T-helper 1 cell treated with Interleukin-12 subunit alpha and Interleukin-12 subunit beta and Interleukin-4 antibody, amounts not matched to agents 30 ng/mL and 1 ng/mL, for 36 hours (primary cell): ENCODE measurements around the gene PTPN9. TPM values are rescaled to one million over a fixed set of nuclear protein-coding genes. Genes with fewer than 3 reads are reported as not detected.
"Not testable (repeated sequence)": the region's sequence is repeated elsewhere in the genome, so short reads cannot be mapped to it uniquely, and the experiment has no call there.

Experiments used
- intact Hi-C: fragments of 100-400 bp; cut with micrococcal nuclease; formaldehyde crosslinking; loops from one replicate; pipeline ENCODE4 v1.15.1; 2024
- total RNA-seq: library from RNA; stranded (reverse); gene quantifications from 2 replicates; pipeline ENCODE4 v1.2.3, GENCODE V29; 2022

Gene PTPN9
- total RNA-seq, 1 donor from 2014 or later: 40.8 TPM

DNA sequence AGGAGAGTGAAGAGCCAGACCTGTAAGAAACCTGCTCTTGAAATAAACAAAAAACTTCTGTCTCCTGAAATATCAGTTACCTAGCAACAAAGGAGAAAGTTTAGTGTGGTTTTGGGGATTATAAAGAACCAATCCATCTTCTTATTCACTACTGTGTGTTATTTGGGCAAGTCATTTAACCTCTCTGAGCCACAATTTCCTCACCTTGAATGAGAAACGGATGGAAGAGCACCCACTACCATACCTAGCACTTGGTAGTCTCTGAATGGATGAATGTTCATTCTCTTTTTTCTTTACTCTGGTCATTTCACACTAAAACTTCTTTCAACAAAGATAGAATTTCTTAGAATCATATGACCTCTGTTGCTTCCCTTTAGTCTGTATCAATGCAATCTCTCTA, 45.2 kb downstream of the PTPN9 start:
- intact Hi-C loops: no loop called here

DNA sequence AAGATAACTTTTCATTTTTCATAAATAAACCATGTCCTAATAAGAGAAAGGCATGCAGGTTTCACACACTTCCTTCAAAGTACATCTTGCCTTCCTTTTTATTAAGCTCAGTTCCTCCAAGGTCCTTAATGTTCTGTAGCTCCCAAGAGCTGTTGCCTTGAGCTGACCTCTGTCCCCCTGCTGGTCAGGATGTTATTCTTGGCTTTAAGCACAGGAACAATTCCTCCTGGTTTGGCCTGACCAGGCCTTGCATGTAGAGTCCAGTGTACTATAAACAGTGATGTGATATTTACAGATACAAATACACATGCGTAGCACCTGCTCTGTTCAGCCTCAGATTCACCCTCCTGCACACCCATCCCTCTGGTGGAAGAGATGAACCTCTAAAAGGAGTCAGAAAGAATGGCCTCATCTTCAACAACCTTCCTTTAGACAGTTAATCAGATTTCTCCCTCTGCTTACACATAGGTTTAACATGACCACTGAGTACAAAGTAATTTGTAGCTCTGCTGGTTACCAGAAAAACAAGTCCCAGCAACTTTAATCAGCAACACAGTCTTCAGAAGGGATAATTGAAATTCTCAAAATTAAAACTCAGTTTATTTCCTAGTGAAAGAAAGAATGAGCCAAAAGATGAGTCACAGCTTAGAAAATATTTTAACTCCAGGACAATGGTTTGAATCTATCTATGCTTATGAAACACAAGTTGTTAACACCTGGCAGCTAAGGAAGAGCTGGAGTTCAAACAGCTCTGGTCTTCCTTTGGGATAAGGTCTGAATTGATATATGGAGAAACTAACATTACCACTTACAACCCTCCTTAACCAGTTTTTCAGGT, 46.5 kb downstream of the PTPN9 start:
- intact Hi-C loops: no loop called here

DNA sequence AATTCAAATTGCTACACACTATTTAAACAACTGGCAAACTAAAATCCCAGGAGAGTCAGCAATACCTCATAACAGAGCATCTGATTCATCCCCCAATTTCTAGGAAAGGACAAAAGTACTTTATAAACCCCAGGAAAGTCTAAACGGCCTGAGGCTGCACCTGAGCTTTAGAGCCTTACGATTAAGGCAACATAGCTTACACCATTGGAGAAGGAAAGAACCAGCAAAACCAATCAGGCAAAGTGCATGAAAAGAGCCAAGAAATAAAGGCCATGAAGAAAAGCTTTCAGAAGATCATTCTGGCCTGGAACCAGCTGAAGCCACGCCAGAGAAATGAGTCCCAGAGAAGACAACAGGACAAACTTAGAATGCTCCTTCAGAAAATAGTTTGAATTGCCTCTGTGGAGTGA, 48.1 kb downstream of the PTPN9 start:
- intact Hi-C loops: no loop called here

DNA sequence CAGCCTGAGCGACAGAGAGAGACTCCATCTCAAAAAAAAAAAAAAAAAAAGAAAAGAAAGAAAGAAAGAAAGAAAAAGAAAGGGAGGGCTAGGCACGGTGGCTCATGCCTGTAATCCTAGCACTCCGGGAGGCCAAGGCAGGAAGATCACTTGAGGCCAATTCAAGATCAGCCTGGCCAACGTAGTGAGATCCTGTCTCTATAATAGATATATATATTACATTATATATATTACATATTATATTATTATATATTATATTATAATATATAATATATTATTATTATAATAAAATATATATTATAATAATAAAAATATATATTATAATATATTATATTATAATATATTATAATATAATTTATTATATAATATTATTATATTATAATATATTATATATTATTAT, 48.9 kb downstream of the PTPN9 start:
- intact Hi-C loops: no loop called here

DNA sequence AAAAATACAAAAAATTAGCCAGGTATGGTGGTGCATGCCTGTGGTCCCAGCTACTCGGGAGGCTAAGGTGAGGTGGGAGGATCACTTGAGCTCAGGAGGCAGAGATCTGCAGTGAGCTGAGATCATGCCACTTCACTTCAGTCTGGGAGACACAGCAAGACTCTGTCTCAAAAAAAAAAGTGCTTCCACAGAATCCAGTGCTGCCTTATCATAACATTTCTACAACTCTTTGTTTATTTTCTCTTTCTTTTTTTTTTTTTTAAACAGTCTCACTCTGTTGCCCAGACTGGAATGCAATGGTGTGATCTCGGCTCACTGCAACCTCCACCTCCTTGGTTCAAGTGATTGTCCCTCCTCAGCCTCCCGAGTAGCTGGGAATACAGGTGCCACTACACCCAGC, 53.4 kb downstream of the PTPN9 start:
- intact Hi-C loops: not testable (repeated sequence)

DNA sequence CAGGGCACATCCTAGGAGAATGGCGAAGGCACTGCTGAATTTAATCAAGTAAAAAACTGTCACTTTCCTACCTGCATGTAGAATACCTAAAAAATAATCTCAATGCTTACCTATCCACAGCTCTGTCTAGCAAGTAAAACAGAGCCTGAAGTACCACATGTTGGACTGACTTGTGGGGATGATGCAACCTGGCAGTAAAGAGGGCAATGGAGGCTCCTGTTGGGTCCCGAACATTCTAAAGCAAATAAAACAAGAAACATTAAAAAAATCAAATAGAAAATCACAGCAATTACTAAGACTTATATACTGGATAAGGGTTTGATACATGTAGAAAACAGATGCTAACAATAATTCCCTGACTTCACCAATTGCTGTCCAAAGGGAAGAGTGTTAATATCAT, 56.1 kb downstream of the PTPN9 start:
- intact Hi-C loops: no loop called here

DNA sequence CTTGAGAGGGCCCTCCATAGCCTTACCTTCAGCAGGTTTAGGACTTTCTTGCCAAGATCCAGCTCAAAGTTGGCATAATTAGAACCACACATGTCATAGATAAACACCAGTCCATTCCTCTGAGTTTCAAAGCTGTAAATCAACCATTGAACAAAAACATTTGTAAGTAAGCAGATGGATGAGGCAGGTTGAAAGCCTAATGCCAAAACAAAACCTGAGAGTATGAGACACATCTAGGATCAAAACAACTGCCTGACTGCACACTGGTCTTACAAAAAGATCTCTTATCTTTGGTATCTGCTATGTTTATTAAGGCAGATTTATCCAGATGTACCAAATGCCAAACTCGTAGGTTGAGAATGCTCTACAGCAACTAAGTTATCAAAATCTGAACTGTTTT, 61.9 kb downstream of the PTPN9 start:
- intact Hi-C loops: no loop called here

DNA sequence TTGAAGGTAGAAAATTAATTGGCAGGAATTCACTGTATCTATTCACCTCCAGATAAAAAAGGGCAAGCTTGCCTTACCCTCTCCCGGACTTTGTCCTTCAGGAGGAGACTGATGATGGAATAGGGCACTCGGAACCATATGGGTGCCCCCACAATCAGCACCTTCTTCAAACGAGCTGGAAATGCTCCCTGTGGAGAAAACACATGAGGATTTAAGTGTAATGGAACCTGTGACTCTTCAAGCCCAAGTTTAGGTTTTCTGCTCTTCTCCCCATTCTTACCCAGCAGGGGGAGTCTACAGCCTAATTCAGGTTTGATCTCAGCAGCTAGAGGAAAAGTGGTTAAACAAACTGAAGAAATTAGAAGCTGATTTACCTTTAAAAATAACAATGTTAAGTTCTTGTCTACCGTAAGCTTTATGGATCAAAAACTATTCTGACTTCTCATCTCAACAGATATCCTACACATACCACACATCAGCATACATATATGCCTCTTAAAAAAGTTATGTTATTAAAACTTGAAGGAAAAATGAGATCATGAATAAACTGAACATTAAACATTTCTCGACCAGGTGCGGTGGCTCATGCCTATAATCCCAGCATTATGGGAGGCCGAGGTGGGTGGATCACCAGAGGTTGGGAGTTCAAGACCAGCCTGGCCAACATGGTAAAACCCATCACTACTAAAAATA, 70.1 kb downstream of the PTPN9 start:
- intact Hi-C loops: loop anchor here (1.0 kb wide), 4 partner anchors 53 to 174 kb away; partner anchors contain the start of gene PTPN9

DNA sequence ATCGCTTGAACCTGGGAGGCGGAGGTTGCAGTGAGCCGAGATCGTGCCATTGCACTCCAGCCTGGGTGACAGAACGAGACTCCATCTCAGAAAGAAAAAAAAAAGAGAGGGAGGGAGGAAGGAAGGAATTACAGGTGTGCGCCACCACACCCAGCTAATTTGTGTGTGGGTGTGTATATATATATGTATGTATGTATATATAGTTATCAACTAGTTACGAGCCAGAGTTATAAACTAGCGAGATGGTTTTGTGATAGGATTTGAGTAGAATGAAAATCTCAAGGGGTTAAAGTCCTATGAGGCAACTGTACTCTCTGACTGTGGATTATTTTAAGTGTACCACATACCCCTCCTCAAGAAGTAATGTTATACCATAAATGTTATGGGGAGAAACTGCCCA, 76.8 kb downstream of the PTPN9 start:
- intact Hi-C loops: no loop called here

DNA sequence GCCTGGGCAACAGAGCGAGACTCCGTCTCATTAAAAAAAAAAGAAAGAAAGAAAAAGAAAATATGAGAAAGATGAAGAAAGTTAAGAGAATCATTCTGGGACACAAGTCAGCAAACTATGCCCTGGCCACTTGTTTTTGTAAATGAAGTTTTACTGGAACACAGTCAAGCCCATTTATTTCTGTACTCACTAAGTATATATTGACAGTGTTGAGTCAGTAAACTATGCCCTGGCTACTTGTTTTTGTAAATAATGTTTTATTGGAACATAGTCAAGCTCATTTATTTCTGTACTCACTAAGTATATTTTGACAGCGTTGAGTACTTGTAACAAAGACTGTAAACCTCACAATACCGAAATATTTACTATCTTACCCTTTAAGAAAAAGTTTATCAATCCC, 85.4 kb downstream of the PTPN9 start:
- intact Hi-C loops: no loop called here

DNA sequence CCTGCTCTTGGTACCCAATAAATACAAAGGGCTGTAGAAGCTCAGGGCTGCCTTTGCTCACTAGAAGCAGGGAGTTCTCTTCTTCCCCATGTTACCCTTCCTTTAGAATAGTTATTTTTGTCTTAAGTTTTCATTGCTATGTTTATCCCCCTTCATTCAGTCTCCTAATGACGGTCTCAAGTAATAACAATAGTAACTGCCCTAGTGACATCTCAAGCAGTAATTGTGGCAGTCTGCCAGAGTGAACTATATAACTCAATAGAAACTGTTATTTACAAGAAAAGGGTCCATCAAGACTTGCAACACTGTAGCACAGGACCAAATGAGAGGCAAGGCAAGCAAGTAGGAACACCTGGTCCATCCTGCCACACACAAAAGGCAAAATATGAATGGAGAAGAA, 95.2 kb downstream of the PTPN9 start:
- intact Hi-C loops: no loop called here

DNA sequence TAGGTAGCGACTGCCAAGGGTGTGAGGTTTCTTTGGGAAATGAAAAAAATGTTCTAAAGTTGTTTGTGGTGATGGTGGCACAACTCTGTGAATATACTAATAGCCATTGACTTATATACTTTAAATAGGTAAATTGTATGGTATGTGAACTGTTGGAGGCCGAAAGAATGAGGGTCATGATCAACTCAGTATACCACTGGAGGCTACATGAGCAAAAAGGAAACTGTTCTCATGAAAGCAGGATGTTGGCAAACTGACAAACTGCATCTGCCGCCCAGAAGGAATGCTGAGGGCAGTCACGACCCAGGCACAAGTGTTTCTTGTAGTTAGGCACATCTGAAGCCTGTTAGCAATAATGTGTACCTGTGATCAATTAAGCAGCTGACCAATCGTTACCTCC, 95.6 kb downstream of the PTPN9 start:
- intact Hi-C loops: not testable (repeated sequence)

DNA sequence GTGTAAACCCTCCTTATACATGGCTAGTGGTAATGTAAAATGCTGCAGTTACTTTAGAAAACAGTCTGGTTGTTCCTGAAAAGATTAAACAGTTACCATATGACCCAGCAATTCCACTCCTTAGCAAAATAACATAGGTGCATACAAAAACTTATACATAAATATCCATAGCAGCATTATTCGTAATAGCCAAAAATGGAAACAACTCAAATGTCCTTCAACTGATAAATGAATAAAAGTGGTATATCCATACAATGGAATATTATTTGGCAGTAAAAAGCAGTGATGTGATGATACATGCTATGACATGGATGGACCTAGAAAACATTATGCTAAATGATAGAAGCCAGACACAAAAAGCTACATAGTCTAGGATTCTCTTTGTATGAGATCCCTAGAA, 96.0 kb downstream of the PTPN9 start:
- intact Hi-C loops: no loop called here

DNA sequence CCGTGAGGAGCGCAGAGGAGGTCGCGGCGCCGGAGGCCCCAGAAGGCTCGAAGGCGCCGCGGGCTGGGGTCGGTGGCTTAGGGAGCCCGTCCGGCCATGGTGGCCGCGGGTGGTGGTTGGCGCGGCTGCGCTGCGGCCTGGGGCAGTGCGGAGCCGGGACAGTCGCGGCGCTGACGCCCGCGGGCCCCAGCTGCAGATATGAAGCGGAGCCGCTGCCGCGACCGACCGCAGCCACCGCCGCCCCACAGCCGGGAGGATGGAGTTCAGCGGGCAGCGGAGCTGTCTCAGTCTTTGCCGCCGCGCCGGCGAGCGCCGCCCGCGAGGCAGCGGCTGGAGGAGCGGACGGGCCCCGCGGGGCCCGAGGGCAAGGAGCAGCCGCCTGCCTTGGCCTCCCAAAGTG, 98.7 kb downstream of the PTPN9 start:
- intact Hi-C loops: not testable (repeated sequence)

DNA sequence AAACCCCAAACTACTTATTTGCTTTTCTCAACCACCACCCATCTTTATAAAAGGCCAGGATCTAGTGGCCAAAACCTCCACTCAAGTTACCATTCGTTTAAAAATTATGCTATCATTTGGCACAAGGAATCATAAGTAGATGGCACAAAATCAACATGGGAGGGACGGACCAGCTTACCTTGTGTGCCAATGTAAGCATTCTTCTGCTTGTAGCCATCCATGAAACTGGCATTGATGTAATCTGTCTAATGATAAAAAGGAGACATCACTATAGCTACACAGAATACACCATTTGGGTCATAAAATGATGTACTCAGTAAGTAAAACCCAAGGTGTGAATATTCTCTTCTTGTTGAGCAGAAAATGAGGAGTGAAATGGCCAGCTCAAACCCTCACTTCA, 99.4 kb downstream of the PTPN9 start:
- intact Hi-C loops: no loop called here

DNA sequence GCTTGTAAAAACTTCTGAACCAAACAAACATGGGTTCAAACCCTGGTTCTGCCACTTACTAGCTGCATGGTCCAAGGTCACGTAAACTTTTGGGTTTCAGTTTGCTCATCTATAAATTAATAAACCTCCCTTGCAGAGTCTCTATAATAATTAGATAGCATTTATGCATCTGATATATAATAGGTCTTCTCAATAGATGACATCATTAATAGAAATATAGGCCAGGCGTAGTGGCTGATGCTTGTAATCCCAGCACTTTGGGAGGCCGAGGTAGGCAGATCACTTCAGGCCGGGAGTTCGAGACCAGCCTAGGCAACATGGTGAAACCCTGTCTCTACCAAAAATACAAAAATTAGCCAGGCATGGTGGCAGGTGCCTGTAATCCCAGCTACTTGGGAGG, 102.0 kb downstream of the PTPN9 start:
- intact Hi-C loops: not testable (repeated sequence)

DNA sequence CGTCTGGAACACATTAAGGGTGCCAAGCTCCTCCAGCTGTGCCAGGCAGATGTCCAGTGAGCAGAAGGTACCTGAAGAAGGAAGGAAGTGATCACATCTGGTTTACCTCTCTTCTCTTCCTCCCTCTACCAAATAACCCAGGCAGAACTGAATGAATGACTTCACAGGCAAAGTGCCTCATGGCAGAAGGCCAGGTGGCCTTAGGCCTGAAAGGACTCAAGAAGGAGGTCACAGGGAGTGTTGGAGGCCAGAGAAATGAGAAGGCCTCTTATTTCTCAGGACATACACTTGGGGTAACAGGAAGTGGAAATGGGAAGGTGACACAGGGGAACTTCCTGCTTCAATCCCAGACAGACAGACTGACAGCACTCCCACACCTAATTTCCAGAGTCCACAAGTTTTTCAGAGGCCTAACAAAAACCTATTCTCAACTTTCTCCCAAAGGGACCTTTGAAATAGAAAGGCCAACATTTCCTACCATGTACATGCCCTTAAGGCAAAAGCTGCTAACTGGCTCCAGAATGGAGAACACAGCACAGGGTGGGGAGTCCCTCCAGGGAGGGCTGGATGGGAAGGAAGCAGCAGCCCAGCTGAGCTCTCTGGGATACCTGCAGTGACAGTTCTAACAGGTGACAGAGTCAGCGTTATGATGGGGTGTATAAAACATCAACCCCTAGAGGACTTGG, 110.1 kb downstream of the PTPN9 start:
- intact Hi-C loops: no loop called here

DNA sequence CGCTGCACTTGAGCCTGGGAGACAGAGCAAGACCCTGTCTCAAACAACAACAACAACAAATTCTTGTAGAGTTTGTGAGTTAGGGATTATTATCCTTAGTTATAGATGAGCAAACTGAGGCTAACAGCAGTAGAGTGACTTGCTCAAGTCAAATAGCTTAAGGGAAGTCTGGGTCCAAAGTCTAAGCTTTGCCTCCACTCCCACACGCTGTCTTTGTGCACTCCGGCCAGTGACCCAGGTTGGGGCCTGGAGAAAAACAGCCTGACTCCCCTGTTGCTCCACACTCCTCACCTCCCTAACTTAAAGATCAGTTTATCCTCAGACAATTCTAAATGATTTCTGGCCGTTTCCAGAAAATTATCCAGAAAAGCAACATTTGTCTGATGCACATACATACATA, 118.5 kb downstream of the PTPN9 start:
- intact Hi-C loops: no loop called here

DNA sequence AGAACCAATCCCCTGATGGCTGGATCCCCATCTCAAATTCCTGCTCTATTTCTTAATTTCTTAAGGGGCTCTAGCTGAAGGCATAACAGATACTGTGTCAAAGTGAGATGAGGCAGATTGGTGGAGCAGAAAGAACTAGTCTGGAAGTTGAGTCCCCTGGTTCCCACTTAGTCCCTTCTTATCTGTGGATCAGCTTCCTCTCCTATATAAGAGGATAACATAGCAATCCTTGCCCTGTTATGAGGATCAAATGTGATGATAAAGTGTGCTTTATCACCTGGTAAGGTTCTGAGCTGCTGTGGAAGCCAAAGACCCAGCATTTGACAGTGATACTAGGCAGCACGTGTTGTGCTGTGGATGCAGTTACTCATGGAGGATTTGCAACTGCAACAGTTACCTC, 119.5 kb downstream of the PTPN9 start:
- intact Hi-C loops: no loop called here

DNA sequence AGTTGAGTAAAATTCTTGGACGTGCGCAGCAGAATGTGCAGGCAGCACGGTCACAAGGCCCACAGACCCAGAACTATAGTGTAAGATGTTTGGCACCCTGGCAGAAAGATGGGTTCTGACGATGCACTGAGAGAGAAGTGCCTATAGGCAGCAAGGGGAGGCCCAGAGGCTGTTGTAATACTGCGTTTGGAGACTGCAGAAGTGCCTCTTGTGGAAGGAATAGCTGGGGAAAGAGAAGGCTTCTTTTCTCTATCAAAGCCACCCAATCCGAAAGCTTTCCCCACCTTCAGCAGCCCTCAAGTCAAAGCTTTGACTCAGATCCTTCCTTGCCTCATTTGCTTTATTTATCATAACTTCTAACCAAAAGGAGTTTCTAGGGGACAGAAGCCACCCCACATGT, 122.4 kb downstream of the PTPN9 start:
- intact Hi-C loops: loop anchor here (1.0 kb wide), 1 partner anchor 53 kb away; no protein-coding TSS in a partner anchor

DNA sequence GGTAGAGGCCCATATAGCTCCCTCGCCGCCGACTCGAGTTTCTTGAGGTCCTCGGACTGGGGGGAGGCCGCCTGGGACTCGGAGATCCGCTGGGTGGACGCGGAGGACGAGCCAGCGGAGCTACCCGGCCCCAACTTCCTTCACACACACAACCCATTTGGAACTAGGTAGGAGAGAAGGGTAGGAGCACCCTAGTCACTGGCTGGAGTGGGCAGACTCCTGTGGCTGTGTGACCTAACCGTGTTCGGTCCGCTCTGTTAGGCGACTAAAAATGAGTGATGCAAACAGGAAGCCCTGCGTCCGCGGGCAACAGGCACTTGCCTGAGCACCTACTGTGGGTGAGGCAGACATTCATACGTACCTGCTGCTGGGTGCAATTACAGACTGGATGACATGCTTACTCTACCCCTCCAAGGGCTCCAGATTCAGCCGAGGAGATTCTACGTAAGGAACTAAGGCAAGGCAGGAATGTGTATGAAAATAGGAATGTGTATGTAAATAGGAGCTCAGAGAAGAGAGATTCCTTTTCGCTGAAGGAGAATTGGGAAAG, 123.1 kb downstream of the PTPN9 start:
- intact Hi-C loops: loop anchor here (1.0 to 2.0 kb wide), 2 partner anchors 53 to 583 kb away; partner anchors contain the start of gene SCAMP2
